GM12878 (cell line): Measurements from ENCODE around the gene KIRREL3. TPM values are rescaled to one million over a fixed set of nuclear protein-coding genes. Genes with fewer than 3 reads are reported as not detected.

Experiments used
- RELA ChIP-seq: fragments of 450-650 bp; IDR thresholded peaks from 2 replicates; pipeline ENCODE4 v1.8.0; 2014; ENCODE audit warnings: borderline replicate concordance; ENCODE audit not compliant: partially characterized antibody
- TCF7 ChIP-seq: IDR thresholded peaks from 2 replicates; pipeline ENCODE4 v1.6.1; 2014; ENCODE audit warnings: antibody characterized with exemption, borderline replicate concordance
- USF1 ChIP-seq: IDR thresholded peaks from 2 replicates; pipeline ENCODE4 v1.6.1; 2011; ENCODE audit warnings: borderline replicate concordance, low read depth, mild to moderate bottlenecking, moderate library complexity, mixed read lengths, low read length; ENCODE audit not compliant: insufficient read depth; ENCODE audit errors: extremely low read length
- ZNF687 ChIP-seq: fragments of 450-650 bp; IDR thresholded peaks from 2 replicates; pipeline ENCODE4 v1.6.1; 2017; ENCODE audit warnings: mild to moderate bottlenecking, moderate library complexity
- polyA plus RNA-seq, 11 experiments: library from polyadenylated mRNA; depleted of rRNA in 4 of 11; unstranded in 6 of 11; stranded (reverse) in 5 of 11; fragments of >200 nt; fragmentation: Nextera tagmentation in 4 of 11; fragmentation: Illumina TruSeq in 1 of 11; extraction: Ambion mirVana in 4 of 11; extraction: Trizol in 1 of 11; gene quantifications; 1 replicate in 1 of 11; 2 replicates in 10 of 11; pipeline versions ENCODE4 v1.2.1 to v1.2.3, GENCODE V29; 2011 to 2016; ENCODE audit warnings: inconsistent platforms in 2 of 11, missing spikeins in 2 of 11, low read depth in 1 of 11
- total RNA-seq, 4 experiments: library from RNA; depleted of rRNA in 3 of 4; stranded (reverse); fragments of >200 nt in 3 of 4; fragmentation: Illumina TruSeq in 1 of 4; extraction: Trizol in 1 of 4; gene quantifications; 2 replicates each; pipeline versions ENCODE4 v1.2.1 to v1.2.3, GENCODE V29; 2013 to 2021
- TF ChIP-seq, protein P1 (sequence below): fragments of 450-650 bp; IDR thresholded peaks from 2 replicates; pipeline ENCODE4 v1.6.1; 2017; ENCODE audit warnings: mild to moderate bottlenecking
- TF ChIP-seq, protein P2 (sequence below): fragments of 450-650 bp; IDR thresholded peaks from 2 replicates; pipeline ENCODE4 v1.6.1; 2018; ENCODE audit warnings: mild to moderate bottlenecking, low read depth, moderate library complexity; ENCODE audit not compliant: partially characterized antibody

The KIRREL3 gene
- total and polyA plus RNA-seq, 10 of the 15 experiments (the other 5 are each of a cell fraction or from before 2014, with no cell fraction given) = under 0.01 TPM; not detected in 9

GRCh38 chr11:126529037-126529436, 471.5 kb downstream of the KIRREL3 start (continued):
- TF ChIP-seq ZNF687 = no peak
- no peak for TF ChIP-seq RELA
- TF ChIP-seq, protein P1, sequence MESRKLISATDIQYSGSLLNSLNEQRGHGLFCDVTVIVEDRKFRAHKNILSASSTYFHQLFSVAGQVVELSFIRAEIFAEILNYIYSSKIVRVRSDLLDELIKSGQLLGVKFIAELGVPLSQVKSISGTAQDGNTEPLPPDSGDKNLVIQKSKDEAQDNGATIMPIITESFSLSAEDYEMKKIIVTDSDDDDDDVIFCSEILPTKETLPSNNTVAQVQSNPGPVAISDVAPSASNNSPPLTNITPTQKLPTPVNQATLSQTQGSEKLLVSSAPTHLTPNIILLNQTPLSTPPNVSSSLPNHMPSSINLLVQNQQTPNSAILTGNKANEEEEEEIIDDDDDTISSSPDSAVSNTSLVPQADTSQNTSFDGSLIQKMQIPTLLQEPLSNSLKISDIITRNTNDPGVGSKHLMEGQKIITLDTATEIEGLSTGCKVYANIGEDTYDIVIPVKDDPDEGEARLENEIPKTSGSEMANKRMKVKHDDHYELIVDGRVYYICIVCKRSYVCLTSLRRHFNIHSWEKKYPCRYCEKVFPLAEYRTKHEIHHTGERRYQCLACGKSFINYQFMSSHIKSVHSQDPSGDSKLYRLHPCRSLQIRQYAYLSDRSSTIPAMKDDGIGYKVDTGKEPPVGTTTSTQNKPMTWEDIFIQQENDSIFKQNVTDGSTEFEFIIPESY = no peak
- no peak for TF ChIP-seq USF1
- no peak for TF ChIP-seq TCF7
- TF ChIP-seq, protein P2, sequence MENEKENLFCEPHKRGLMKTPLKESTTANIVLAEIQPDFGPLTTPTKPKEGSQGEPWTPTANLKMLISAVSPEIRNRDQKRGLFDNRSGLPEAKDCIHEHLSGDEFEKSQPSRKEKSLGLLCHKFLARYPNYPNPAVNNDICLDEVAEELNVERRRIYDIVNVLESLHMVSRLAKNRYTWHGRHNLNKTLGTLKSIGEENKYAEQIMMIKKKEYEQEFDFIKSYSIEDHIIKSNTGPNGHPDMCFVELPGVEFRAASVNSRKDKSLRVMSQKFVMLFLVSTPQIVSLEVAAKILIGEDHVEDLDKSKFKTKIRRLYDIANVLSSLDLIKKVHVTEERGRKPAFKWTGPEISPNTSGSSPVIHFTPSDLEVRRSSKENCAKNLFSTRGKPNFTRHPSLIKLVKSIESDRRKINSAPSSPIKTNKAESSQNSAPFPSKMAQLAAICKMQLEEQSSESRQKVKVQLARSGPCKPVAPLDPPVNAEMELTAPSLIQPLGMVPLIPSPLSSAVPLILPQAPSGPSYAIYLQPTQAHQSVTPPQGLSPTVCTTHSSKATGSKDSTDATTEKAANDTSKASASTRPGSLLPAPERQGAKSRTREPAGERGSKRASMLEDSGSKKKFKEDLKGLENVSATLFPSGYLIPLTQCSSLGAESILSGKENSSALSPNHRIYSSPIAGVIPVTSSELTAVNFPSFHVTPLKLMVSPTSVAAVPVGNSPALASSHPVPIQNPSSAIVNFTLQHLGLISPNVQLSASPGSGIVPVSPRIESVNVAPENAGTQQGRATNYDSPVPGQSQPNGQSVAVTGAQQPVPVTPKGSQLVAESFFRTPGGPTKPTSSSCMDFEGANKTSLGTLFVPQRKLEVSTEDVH = no peak
